ENCODE results near the gene HTRA3.

The HTRA3 gene

GRCh38 chr4:8318509-8318908 lies 49.0 kb downstream of the HTRA3 start:
- no peak for DNase-seq (ENCODE audit: low spot score)
- TF ChIP-seq CTCF (IDR thresholded peaks at IDR 0.05; ENCODE audit: borderline replicate concordance, control extremely low read depth, extremely low read depth, insufficient read depth, missing control alignments): no peak
- in situ Hi-C loops (cut with MboI; ENCODE audit: low sequenced_read_pairs, unreplicated experiment): no loop called here

DNA sequence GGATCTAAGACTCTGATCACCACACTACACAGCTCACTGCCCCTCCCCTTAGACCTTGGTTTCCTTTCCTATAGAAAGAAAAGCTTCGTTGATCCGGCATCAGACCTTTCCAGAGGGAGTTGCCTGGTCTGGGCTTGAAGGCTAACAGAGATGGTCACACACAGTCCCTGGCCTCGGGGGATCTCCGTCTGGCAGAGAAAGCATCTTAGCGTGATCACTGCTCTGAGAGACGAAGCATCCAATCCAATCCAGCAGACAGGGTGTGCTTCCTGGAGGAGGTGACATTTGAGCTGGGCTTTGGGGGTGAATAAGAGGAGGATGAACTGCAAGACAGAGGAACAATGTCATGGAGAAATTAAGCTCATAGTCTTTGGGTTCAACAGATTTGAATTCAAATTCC lies 49.5 kb downstream of the HTRA3 start:
- TF ChIP-seq CTCF (IDR thresholded peaks at IDR 0.05; ENCODE audit: borderline replicate concordance, control extremely low read depth, extremely low read depth, insufficient read depth, missing control alignments): no peak
- DNase-seq (ENCODE audit: low spot score): no peak
- in situ Hi-C loops (cut with MboI; ENCODE audit: low sequenced_read_pairs, unreplicated experiment): no loop called here

DNA sequence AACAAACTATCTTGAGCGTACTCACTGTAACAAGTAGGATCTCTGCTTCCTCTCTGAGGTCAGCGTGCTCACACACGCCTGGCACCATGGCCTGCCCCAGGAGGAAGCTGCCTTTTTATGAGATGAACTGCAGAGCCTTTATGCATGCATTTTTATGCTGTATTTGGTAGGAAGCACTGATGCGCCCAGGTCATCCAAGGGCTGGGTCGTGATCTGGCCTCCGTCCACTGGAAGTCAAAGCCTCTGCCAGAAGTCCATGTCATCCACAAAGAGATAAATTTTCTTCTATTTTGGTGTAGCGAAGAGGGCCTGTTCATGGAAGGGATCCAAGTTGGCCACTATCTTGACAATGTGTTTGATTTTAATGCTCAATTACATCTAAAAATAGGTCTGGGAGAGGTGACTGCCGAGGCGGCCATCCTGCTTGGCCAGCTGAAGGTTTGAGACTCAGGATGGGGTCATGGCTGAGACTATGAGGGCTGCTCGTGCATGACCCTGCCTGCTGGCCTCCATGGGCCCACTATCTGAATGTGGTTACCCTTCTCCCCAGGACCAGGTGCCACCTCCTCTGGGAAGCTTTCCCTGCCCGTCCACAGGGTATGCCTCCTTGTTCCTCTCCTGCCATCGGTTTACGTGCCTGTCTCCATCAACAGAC lies 50.3 kb downstream of the HTRA3 start:
- in situ Hi-C loops (cut with MboI; ENCODE audit: low sequenced_read_pairs, unreplicated experiment): no loop called here
- no peak for DNase-seq (ENCODE audit: low spot score)

GRCh38 chr4:8320386-8320750 lies 50.8 kb downstream of the HTRA3 start:
- TF ChIP-seq CTCF (IDR thresholded peaks at IDR 0.05; ENCODE audit: borderline replicate concordance, control extremely low read depth, extremely low read depth, insufficient read depth, missing control alignments): no peak
- no peak for DNase-seq (ENCODE audit: low spot score)
- in situ Hi-C loops (cut with MboI; ENCODE audit: low sequenced_read_pairs, unreplicated experiment): no loop called here

More for the DNA sequence above, 50.3 kb downstream of the HTRA3 start:
- TF ChIP-seq CTCF (IDR thresholded peaks at IDR 0.05; ENCODE audit: borderline replicate concordance, control extremely low read depth, extremely low read depth, insufficient read depth, missing control alignments): no peak

GRCh38 chr4:8321220-8321619 lies 51.7 kb downstream of the HTRA3 start:
- TF ChIP-seq CTCF (IDR thresholded peaks at IDR 0.05; ENCODE audit: borderline replicate concordance, control extremely low read depth, extremely low read depth, insufficient read depth, missing control alignments): no peak
- no peak for DNase-seq (ENCODE audit: low spot score)
- in situ Hi-C loops (cut with MboI; ENCODE audit: low sequenced_read_pairs, unreplicated experiment): no loop called here

- no peak for DNase-seq (ENCODE audit: low spot score)
- in situ Hi-C loops (cut with MboI; ENCODE audit: low sequenced_read_pairs, unreplicated experiment): no loop called here
- TF ChIP-seq CTCF (IDR thresholded peaks at IDR 0.05; ENCODE audit: borderline replicate concordance, control extremely low read depth, extremely low read depth, insufficient read depth, missing control alignments): no peak
Observed at GRCh38 chr4:8321771-8322170, 52.2 kb downstream of the HTRA3 start.

All from GM13976 (cell line).